ENCODE measurements around the gene EFCAB14.
"Not testable (repeated sequence)": the region's sequence is repeated elsewhere in the genome, so short reads cannot be mapped to it uniquely, and the experiment has no call there.

The EFCAB14 gene

GRCh38 chr1:46653405-46653958 lies 65.4 kb downstream of the EFCAB14 start:
- DNase-seq (ENCODE audit: low read depth) = no peak

- no peak for DNase-seq (ENCODE audit: low read depth)
Measured at GRCh38 chr1:46652321-46653100, 66.4 kb downstream of the EFCAB14 start.

DNA sequence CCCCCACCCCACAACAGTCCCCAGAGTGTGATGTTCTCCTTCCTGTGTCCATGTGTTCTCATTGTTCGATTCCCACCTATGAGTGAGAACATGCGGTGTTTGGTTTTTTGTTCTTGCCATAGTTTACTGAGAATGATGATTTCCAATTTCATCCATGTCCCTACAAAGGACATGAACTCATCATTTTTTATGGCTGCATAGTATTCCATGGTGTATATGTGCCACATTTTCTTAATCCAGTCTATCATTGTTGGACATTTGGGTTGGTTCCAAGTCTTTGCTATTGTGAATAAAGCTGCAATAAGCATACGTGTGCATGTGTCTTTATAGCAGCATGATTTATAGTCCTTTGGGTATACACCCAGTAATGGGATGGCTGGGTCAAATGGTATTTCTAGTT lies 67.8 kb downstream of the EFCAB14 start:
- not testable (repeated sequence) for DNase-seq (ENCODE audit: low read depth)

DNA sequence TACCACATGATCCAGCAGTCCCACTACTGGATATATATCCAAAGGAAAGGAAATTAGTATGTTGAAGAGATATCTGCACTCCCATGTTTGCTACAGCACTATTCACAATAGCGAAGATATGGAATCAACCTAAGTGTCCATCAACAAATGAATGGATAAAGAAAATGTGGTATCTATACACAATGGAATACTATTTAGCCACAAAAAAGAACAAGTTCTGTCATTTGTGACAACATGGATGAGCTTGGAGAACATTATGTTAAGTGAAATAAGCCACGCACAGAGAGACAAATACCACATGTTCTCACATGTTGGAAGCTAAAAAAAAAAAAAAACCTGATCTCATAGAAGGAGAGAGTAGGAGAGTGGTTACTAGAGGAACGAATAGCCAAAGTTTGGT lies 68.4 kb downstream of the EFCAB14 start:
- no peak for DNase-seq (ENCODE audit: low read depth)

DNA sequence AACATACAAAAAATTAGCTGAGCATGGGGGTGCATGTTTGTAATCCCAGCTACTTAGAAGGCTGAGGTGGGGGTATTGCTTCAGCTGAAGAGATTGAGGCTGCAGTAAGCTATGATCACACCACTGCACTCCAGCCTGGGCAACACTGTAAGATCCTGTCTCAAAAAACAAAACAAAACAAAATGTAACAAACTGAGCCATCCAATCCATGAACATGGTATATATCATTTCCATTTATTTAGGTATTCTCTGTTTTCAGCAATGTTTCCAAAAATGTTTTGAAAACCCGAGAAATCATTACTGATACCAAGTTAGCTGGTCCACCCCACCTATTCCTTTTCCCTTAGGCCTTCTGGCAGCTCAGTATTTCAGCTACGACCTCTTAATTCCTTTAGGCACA lies 69.2 kb downstream of the EFCAB14 start:
- DNase-seq (ENCODE audit: low read depth) = no peak

- no peak for DNase-seq (ENCODE audit: low read depth)
Measured at GRCh38 chr1:46647611-46648010, 71.3 kb downstream of the EFCAB14 start.

DNA sequence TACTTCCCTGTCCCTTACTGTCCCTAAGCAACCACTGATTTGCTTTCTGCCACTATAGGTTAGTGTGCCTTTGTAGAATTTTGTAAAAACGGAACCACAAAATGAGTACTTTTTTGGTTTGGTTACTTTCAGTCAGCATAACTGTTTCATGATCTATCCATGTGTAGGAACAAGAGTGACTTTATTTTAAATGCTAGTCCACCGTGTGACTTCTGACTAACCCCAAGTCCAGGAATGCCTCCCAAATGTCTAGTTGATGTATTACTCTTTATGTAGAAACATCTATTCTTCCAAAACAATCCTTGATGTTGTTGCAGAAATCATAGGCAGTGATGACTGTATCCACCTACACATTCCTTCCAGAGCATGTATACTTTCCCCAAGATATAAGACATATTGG lies 72.1 kb downstream of the EFCAB14 start:
- no peak for DNase-seq (ENCODE audit: low read depth)

- DNase-seq (ENCODE audit: low read depth) = no peak
Measured at GRCh38 chr1:46646331-46646730, 72.6 kb downstream of the EFCAB14 start.

GRCh38 chr1:46645815-46646214 lies 73.1 kb downstream of the EFCAB14 start:
- no peak for DNase-seq (ENCODE audit: low read depth)

DNA sequence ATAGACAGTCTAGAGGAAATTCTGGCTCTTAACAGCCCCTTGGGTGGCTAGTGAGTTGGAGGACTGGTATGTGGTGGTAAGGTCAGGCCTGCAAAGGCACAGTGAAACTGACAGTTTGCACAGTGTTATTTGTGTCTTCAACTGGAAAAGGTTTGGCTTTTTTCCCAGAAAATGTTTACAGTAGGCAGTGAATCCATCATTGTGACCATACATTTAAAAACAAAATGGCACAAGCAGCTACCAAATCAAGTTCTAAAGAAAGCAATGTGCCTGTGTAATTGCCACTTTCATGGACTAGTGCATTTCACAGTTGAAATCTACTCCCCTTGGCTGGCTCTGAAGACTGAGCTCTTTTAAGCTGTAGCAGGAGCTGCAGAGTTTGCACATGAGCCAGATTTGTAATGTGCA lies 75.5 kb downstream of the EFCAB14 start:
- no peak for DNase-seq (ENCODE audit: low read depth)

GRCh38 chr1:46642115-46642680 lies 76.7 kb downstream of the EFCAB14 start:
- no peak for DNase-seq (ENCODE audit: low read depth)

DNA sequence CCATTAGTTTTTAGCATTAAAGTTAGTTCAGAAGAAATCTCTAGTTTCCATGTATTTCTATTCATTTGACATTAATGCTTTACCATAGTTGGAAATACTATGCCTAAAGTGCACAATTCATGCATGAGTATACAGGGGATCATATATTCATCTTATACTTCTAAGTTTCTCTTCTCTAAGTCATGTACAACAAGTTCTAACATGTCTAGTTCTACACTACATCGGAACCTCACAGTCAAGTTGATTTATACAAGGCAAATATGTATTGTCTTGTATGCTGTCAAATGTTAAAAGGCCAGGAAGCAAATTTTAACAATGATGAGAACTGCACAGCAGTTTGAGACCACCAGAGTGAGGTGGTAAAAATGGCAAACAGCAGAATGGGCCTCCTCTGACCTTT lies 79.4 kb downstream of the EFCAB14 start:
- DNase-seq (ENCODE audit: low read depth) = no peak

- DNase-seq (ENCODE audit: low read depth) = no peak
Measured at GRCh38 chr1:46638921-46639320, 80.0 kb downstream of the EFCAB14 start.

DNA sequence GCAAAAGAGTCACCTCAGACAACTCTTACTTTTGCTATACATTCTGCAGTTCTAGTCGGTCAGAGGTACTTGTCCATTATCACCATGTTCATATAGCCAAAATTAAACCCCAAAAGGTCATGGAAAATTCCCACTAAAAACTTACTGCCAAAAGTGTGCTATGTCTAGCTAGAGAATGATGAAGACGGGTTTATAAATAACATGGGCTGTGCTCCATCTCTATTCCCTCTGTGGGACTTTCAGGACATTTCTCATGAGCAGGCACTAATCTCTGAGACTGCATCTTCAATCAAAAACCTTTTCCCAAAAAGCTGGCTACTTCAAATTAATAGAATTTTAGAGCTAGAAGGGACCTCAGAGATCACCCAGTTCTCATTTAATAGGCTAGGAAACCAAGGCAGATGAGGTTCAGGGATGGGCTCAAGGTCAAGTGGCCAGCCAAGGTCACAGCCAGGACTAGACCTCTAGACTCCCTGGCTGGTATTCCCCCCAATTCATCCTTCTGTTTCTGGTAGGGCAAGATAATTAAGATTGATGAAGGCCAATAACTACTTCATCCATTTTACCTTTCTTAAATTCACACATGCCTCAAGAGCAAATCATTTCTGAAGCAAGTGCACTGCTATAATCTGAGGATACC lies 81.3 kb downstream of the EFCAB14 start:
- DNase-seq (ENCODE audit: low read depth) = no peak

- no peak for DNase-seq (ENCODE audit: low read depth)
Measured at GRCh38 chr1:46635205-46635604, 83.7 kb downstream of the EFCAB14 start.

- DNase-seq (ENCODE audit: low read depth) = no peak
Measured at GRCh38 chr1:46630719-46631118, 88.2 kb downstream of the EFCAB14 start.

All from activated T-cell treated with anti-CD3 and anti-CD28 coated beads for 24 hours (primary cell).